SK-N-DZ (cell line): Measurements from ENCODE around the gene TRIM17.
"Not testable (repeated sequence)": the region's sequence is repeated elsewhere in the genome, so short reads cannot be mapped to it uniquely, and the experiment has no call there.

Experiments
- DNase-seq: peaks from one replicate; pipeline ENCODE4 v3.0.0-alpha.2; 2015; ENCODE audit warnings: low spot score

The TRIM17 gene

DNA sequence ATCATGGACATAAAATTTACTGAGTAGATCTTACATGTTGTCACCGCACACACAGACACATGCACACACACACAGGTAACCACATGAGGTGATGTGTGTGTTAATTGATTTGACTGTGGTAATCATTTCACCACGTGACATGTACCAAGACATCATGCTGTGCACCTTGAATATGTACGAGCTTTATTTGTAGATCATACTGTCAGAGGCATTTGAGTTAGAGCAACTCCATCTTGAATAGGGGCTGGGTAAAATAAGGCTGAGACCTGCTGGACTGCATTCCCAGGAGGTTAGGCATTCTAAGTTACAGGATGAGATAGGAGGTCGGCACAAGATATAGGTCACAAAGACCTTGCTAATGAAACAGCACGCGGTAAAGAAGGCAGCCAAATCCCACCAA is 31.7 kb upstream of the TRIM17 start:
- DNase-seq = no peak

DNA sequence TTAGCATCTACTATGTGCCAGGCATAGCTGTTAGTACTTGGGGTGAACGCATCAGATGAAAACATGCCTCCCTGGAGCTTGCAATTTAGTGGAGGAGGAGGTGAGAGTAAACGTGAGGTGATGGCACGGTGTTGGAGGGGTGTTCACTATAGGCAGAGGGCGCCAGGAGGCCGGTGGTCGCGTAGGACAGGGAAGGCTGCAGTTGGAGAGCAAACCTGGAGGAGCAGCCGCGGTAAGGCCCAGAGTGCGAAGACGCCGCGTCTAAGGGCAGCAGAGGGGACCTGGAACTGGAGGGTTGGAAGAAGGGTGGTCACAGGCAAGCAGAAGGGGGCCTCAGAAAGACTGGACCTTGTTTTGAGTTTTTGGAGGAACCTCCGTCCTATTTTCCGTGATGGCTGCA is 30.2 kb upstream of the TRIM17 start:
- no peak for DNase-seq

DNA sequence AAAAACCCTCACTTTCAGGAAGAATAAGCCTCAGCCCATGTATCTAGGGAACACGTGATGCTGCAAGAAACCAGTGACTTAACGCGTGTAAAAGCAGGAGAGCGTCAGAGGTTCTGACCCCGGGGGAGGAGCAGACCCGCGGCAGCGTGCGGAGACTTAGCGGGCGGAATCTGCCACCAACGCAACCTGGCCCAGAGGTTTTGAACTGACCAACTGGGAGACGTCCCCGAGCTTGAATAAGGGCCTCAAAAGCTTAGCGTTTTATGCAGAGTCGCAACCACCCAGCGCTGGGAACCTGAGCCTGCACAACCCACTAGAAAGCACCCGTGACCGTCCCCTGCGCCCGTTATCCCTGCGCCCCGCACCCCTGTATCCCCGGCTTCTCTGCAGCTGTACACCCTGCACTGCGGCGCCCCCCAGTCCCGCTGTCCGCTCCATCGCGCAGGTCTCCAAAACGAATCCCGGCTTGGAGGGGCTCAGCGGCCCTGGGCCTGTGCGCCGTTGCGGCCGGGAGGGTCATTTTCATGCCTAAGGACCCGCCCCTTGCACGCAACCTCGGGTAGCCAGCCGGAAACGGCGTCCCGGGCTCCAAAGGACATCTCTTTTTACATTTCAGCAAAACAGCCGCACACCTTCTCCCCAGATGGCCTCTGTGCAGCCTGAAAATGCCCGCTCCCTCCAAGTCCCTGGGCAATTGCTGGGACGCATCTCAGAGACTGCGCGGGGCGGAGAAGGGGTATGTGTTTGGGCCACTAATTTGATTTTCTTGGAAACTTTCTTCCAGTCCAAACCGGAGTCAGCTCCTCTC is 29.4 kb upstream of the TRIM17 start:
- no peak for DNase-seq

DNA sequence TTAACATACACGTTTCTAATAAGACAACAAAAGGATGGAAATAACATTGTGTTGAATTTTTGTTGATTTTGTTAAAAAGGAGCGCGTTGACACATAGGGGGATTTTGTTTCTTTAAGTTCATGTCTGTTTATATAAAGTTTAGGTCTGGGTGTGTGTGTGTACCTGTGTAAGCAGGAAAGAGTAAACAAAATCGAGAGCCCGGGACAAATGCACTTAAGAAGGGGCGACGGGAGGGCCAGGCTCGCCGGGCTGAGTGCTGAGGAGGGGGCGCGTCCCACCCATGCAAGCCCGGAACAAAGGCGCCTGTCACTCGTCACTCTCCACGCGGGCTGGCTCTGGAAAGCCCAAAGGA is 28.8 kb upstream of the TRIM17 start:
- DNase-seq = no peak

DNA sequence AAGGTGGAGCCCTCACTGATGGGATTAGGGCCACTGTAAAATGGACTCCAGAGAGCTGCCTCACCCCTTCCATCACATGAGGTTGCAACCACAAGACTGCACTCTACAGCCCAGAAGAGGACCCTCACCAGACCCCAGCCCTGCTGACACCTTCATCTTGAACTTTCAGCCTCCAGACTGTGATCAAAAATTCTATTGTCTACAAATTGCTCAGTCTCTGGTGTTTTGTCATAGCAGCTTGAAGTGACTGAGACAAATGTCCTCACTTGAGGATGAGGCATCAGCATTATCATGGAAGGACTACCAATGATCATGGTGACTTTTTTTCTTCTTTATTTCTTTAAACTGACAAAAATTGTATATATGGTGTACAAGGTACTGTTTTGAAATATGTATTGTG is 26.7 kb upstream of the TRIM17 start:
- DNase-seq = no peak

DNA sequence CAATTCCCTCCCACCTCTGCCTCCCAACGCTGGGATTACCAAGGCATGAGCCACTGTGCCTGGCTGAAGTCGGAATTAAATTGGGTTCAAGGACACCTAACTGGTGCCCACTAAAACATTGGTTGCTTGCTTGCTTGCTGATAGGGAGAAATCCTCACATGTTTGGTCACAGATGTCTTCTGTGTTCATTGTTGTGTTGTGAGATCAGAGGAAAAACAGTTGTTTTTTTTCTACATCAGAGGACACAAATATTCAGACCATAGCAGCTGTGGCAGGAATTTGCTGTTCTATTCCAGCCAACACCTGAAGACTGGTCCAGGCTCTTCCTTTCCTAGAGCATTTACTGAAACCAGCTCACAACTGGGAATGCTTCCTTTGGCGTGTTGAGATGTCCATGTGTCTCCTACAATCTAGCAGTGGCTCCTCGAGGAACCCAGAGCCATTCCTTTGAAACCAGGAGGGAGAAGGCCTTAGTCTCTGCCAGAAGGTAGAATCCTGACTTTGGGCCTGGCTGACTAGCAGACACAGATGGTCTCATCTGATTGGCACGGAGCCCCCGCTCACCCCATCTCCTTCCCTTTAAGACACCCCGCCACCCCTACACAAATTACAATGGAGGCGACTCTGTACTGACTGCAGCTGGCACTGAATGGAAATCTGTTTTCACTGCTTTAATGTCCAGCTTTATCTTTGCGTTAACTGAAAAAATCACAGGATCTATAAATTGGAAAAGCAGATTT is 24.3 kb upstream of the TRIM17 start:
- DNase-seq = no peak

DNA sequence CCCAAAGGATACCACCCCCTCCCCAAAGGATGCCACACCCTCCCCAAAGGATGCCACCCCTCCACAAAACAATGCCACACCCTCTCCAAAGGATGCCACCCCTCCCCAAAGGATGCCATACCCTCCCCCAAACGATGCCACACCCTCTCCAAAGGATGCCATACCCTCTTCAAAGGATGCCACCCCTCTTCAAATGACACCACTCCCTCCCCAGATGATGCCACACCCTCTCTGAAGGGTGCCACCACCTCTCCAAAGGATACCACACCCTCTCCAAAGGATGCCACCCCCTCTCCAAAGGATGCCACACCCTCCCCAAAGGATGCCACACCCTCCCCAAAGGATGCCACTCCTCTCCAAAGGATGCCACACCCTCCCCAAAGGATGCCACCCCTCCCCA is 21.6 kb upstream of the TRIM17 start:
- DNase-seq = no peak

DNA sequence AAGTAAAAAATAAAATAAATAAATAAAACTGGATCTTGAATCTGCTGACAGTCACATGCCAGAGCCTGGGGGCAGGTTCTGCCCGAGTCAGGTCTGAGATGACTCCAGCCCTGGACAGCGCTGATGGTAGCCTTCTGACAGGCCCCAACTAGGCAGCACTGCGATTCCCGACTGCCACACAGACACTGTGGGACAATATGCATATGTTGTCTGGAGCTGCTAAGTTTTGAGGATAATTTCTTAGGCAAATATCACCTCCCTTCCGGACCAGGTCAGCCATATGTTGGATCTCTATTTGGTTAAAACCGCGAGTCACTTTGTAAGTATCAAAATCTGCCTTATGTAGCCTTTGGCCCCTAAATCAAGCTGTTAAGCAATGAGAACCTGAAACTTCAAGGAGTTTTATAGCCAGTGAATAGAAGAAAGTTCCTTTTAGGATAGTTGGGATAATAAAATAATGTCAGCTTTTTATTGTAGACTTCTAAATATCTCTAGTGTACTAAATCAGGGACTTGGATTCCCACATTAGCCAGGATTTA is 20.8 kb upstream of the TRIM17 start:
- DNase-seq = no peak

DNA sequence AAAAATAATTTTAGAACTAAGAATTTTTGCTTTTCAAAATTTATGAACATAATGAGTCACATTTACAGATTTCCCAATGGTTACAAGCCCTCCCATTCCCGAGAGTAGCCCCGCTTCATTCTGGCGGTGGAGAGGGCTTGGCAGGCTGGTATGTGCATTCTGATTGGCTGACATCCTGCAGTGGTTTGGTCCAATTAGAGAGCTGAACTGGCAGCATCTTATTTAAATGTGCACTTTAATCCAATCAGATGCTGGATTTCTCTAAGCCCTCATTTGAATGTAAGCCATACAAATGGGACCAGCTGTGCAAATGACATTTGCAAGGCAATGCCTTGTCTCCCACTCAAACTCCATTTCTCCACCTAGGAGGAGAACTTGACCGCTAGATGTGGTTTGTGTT is 18.0 kb upstream of the TRIM17 start:
- peak; percentile 18 for DNase-seq

DNA sequence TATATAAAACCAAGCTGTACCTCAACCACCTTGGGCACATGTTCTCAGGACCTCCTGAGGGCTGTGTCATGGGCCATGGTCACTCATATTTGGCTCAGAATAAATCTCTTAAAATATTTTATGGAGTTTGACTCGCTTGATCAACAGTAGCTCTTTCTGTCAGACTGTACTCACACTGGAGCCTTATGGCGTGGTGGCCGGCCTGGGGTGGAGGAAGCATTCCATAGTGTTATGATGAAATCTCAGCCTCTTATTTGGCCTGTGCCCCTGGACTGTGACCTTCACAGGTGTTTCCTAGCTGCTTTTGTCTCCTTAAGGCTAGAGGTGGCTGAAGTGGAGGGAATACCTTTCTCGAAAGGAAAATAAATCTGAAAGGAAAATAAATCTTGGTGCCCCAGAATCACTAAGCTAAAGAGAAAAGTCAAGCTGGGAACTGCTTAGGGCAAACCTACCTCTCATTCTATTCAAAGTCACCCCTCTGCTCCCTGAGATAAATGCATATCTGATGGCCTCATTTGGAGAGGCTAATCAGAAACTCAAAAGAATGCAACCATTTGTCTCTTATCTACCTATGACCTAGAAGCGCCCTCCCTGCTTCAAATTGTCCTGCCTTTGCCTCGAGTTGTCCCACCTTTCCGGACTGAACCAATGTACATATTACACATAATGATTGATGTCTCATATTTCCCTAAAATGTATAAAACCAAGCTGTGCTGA is 16.8 kb upstream of the TRIM17 start:
- not testable (repeated sequence) for DNase-seq

DNA sequence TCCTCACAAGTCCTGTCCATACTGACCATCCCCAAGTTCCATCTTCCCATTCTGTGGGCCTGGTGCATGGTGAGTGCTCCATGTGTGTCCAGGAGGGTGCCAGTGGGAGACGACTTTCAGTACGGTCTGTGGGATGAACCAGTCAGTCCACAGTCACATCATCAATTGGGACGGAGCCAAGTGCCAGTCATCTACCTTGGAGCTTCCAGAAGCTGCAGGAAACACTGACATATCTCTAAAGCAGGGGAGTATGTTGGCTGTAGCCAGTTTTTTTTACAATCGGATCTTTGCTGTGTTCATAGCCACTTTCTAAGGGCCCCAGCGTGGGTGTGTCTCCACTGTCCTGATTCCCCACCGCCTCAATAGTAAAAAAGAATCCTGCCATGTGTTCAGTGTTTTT is 13.6 kb upstream of the TRIM17 start:
- no peak for DNase-seq

DNA sequence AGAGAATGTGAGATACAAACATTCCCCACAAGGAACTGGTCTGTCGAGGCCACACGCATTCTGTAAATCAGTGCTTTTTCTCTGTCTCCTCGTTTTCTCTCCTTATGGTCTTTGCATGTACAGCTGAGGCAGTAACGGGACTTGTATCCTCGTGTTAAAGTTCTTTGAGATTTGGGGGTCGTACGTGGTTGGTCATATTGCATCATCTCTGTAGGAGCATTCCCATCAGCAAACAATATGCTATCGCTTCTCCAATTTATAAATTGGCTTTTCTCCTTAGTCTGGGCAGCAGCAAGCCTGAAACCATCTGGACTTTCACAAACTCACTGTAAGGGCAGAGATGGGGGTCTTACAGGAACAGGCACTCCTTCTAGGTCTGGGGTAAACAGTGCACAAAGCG is 13.0 kb upstream of the TRIM17 start:
- DNase-seq = no peak

DNA sequence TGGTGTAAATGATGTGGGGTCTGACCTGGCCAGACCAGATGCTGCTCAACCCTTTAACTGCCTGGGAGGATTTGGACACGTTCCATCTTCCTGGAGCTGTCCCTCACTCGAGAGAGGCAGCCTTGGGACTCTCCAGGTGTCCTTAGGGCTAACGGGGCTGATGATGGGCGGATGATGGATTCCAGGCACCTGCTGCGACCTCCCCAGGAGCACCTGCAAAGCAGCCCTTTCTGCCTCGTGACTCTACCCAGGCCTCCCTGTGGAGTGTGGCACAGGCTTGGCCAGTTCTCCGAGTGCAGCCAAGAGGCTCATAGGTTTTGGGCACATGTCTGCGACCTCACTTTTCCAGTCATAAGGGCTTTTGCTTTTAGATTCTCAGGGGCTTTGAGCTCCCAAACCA is 12.3 kb upstream of the TRIM17 start:
- no peak for DNase-seq

DNA sequence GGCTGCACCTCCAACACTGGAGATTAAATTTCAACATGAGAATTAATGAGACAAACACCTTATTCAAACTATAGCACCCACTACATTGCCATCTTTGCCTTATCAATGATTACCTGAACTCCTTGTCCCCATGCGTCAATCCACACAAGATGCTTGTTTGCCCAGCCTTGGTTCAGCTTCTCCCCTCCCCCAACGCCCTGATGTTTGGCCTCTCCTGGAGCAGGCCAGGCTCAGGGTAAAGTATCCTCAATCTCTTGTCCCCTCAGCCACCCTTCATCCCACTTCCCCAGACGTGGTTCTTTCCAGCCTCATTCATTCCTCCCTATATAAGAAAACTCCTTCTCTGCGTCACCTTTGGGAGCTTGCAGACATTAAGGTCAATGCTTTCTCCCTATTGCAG is 11.8 kb upstream of the TRIM17 start:
- DNase-seq = no peak

DNA sequence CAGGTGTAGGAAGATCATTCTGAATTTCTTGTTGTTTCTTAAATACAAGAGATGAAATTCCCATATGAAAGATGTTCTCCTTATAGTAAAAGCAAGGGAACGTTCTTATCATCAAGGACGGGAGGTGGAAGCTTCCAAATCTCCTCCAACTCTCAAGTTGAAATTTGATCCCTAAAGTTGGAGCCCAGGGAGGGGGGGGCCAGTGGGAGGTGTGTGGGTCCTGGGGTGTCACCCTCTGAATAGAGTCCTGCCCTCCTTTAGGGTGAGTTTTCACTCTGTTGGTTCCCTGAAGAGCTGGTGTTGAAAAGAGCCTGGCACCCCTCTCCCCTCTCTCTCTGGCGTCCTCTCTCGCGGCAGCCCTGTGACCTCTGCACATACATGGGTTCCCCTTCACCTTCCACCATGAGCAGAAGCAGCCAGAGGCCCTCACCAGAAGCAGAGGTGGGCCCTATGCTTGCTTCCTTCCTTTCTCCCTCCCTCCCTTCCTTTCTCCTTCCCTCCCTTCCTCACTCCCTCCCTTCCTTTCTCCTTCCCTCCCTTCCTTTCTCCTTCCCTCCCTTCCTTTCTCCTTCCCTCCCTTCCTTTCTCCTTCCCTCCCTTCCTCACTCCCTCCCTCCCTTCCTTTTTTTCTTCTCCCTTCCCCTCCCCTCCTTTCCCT is 10.0 kb upstream of the TRIM17 start:
- no peak for DNase-seq

DNA sequence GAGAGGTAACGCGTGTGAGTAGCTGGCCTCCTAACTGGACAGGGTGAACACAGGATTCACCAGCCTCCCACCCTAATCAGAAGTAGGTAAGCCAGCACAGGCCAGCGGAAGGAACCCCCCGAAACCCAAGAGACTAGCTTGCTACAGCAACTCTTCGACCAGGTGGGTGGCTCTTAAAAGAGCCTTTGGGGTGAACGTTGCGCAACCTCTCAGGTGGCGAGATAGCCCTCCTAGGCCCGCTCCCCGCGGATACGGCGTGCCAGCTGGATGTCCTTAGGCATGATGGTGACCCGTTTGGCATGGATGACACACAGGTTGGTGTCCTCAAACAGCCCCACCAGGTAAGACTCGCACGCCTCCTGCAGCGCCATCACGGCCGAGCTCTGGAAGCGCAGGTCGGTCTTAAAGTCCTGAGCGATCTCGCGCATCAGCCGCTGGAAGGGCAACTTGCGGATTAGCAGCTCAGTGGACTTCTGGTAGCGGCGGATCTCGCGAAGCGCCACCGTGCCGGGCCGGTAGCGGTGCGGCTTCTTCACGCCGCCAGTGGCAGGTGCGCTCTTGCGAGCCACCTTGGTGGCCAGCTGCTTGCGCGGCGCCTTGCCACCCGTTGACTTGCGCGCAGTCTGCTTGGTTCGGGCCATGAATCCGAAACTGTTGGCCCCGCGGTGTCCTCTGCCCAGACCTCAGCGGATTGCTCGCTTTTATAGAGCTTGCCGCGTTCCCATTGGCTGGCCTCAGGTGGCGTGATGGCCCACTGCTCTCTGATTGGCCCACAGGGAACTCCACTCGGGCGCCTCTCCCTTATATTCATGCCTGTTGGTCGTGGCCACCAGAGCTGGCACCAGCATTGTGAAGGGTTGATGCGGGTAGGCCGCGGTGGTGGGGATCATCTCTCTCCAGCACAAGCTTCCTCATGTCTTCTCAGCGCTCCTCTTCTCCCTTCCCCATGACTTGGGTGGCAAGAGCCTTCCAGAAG is 8.3 kb upstream of the TRIM17 start:
- DNase-seq = no peak

DNA sequence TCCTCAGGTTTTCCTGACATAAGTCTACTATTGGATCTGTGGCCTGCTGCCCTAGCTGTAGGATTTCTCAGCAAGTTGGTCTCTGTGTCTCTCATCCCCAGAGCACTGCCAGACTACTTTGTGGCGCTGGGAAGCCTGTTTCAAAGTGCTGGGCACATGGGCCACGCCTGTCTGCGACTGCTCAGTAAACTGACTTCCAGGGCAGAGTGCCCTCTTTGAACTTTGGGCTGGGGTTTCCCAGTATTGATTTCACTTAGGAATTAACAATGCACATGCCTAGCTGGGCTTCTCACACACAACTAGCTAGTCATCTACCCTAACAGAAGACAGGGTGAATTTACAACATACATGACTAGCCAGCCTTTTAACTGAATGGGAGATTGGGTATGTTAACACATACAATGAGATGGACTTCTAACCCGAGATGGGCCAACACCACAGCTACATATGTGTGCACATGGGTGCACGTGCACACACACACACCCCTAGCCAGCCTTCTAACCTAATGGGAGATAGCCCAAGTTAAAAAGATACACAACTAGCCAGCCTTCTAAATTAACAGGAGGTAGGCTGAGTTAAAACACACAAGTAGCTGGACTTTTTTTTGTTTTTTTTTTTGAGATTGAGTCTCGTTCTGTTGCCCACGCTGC is 6.9 kb upstream of the TRIM17 start:
- no peak for DNase-seq

DNA sequence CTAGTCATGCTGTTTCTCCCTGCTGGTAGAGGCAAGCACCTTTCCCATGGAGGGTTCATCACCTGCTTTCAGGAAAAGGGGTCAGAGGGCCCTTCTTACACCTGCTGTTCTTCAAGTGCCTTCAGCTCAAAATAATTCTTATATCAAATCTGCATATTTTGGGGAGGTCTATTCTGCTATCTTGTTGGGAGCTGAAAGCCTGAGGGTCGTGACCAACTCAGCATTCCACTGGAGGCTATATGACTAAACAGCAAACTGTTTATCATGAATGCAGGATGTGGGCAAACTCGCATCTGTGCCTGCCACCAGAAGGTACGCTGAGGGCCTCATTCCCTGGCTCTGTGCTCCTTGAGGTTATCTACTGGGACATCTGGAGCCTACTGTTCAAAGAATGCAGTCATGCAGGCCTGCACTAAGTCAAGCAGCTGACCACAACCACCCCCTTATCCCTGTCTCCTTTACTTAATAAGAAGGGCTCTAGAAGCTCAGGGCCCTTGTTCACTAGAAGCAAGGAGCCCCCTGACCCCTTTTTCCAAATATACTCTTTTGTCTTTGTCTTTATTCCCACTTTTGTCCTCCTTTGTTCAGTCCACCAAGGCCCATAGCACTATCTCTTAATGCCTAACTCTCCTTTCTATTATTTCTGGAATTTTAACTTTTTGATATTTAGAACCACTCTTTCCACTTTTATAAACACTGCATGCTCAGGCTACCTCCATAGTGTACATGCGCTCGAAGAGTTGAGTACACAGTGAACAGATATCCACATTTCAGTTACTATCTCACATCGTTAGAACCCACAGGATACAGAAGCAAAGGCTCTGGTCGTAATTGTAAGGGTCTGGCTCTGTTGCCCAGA is 4.5 kb upstream of the TRIM17 start:
- no peak for DNase-seq
